Transverse colon (tissue), 4 donors: ENCODE results near the gene TSC22D4.

Source experiments
- CTCF ChIP-seq, 5 experiments: fragments of 200-600 bp in 3 of 5; fragments of 450-650 bp in 2 of 5; sonication (generic) in 3 of 5; IDR thresholded peaks; 1 replicate in 2 of 5; 2 replicates in 3 of 5; pipeline ENCODE4 v1.5.1; 2016 to 2017; ENCODE audit warnings: antibody characterized with exemption in 5 of 5, inconsistent platforms in 3 of 5, mild to moderate bottlenecking in 2 of 5, moderate library complexity in 1 of 5
- EP300 ChIP-seq: sonication (generic); formaldehyde crosslinking; IDR thresholded peaks from one replicate; pipeline ENCODE4 v1.6.1; 2017; ENCODE audit warnings: antibody characterized with exemption, low read depth
- POLR2A ChIP-seq: fragments of 450-650 bp; IDR thresholded peaks from one replicate; pipeline ENCODE4 v1.6.1; 2016; ENCODE audit warnings: antibody characterized with exemption, mild to moderate bottlenecking, moderate library complexity
- POLR2AphosphoS5 ChIP-seq, 3 donors: sonication (generic); formaldehyde crosslinking; IDR thresholded peaks; one replicate each; pipeline ENCODE4 v1.6.1; 2016; ENCODE audit warnings: antibody characterized with exemption in 3 of 3

GRCh38 chr7:100457033-100457432, 22.0 kb downstream of the TSC22D4 start:
- TF ChIP-seq EP300 (no peak), CTCF (IDR thresholded peaks at IDR 0.05) (no peak), POLR2AphosphoS5 (IDR thresholded peaks at IDR 0.05) (no peak), POLR2A (no peak)
